Sigmoid colon (tissue), 4 donors: Measurements from ENCODE around the gene TECTB.

ENCODE experiments used
- CTCF ChIP-seq, 4 experiments: fragments of 450-650 bp in 3 of 4; fragments of 200-600 bp in 1 of 4; IDR thresholded peaks; one replicate each; pipeline ENCODE4 v1.5.1; 2016 to 2019; ENCODE audit warnings: antibody characterized with exemption in 4 of 4, mild to moderate bottlenecking in 3 of 4, moderate library complexity in 2 of 4
- POLR2A ChIP-seq, 2 donors: fragments of 450-650 bp; IDR thresholded peaks; one replicate each; pipeline ENCODE4 v1.6.1; 2016; ENCODE audit warnings: antibody characterized with exemption in 2 of 2, mild to moderate bottlenecking in 2 of 2, moderate library complexity in 2 of 2
- POLR2AphosphoS5 ChIP-seq, 4 donors: sonication (generic); formaldehyde crosslinking; IDR thresholded peaks; one replicate each; pipeline ENCODE4 v1.6.1; 2017; ENCODE audit warnings: antibody characterized with exemption in 4 of 4

- TF ChIP-seq POLR2AphosphoS5 (IDR thresholded peaks at IDR 0.05) = no peak
- no peak for TF ChIP-seq CTCF (IDR thresholded peaks at IDR 0.05)
- TF ChIP-seq POLR2A (IDR thresholded peaks at IDR 0.05) = no peak
Observed at GRCh38 chr10:112269266-112269665, 13.9 kb upstream of the TECTB start.
